Smooth muscle cell (in vitro differentiated cells): ENCODE measurements around the gene LYVE1. TPM values are rescaled to one million over a fixed set of nuclear protein-coding genes. Genes with fewer than 3 reads are reported as not detected.

Experiments used
- DNase-seq: peaks from one replicate; lab custom pipeline; 2025; ENCODE audit not compliant: unreplicated experiment; lab: John Stamatoyannopoulos, UW
- H2AFZ ChIP-seq: fragments of 200-600 bp; sonication (generic); 2 replicates; pipeline ENCODE4 v1.6.0; 2016; ENCODE audit warnings: antibody characterized with exemption, low read depth, mild to moderate bottlenecking
- H3F3A ChIP-seq: fragments of 200-600 bp; sonication (generic); 2 replicates; pipeline ENCODE4 v1.6.0; 2017; ENCODE audit warnings: antibody characterized with exemption, low read depth
- H3K27ac ChIP-seq: fragments of 200-600 bp; sonication (generic); 2 replicates; pipeline ENCODE4 v1.5.1; 2016; ENCODE audit warnings: low read depth, mild to moderate bottlenecking
- H3K27me3 ChIP-seq: fragments of 200-600 bp; sonication (generic); 2 replicates; pipeline ENCODE4 v1.6.1; 2016; ENCODE audit warnings: low read depth, mild to moderate bottlenecking
- H3K36me3 ChIP-seq: fragments of 200-600 bp; sonication (generic); 2 replicates; pipeline ENCODE4 v1.5.1; 2016; ENCODE audit warnings: low read depth
- H3K4me1 ChIP-seq: fragments of 200-600 bp; sonication (generic); 2 replicates; pipeline ENCODE4 v1.5.1; 2016; ENCODE audit warnings: low read depth
- H3K4me2 ChIP-seq: fragments of 200-600 bp; sonication (generic); 2 replicates; pipeline ENCODE4 v1.6.0; 2016; ENCODE audit warnings: mild to moderate bottlenecking
- H3K4me3 ChIP-seq: fragments of 200-600 bp; sonication (generic); 2 replicates; pipeline ENCODE4 v1.5.1; 2016; ENCODE audit warnings: mild to moderate bottlenecking
- H3K79me2 ChIP-seq: fragments of 200-600 bp; sonication (generic); 2 replicates; pipeline ENCODE4 v1.6.0; 2016; ENCODE audit warnings: low read depth, mild to moderate bottlenecking
- H3K9ac ChIP-seq: fragments of 200-600 bp; sonication (generic); 2 replicates; pipeline ENCODE4 v1.6.0; 2016; ENCODE audit warnings: low read depth
- H3K9me3 ChIP-seq: fragments of 200-600 bp; sonication (generic); replicated peaks from 2 replicates; pipeline ENCODE4 v1.5.1; 2016; ENCODE audit warnings: low read depth
- H4K20me1 ChIP-seq: fragments of 200-600 bp; sonication (generic); 2 replicates; pipeline ENCODE4 v1.6.0; 2016; ENCODE audit warnings: low read depth
- CTCF ChIP-seq: fragments of 200-600 bp; sonication (generic); IDR thresholded peaks from 2 replicates; pipeline ENCODE4 v1.5.1; 2017; ENCODE audit warnings: borderline replicate concordance, mild to moderate bottlenecking, antibody characterized with exemption; ENCODE audit not compliant: insufficient read depth, poor library complexity, severe bottlenecking
- WGBS: methylation state at CpG from one replicate; pipeline ENCODE4 v1.1.7; 2016; ENCODE audit warnings: low lambda C conversion rate; 5-methylcytosine and 5-hydroxymethylcytosine counted together
- microRNA counts: library from miRNA; unstranded; fragments of <30 nt; microRNA quantifications from one replicate; lab custom pipeline; 2016
- polyA plus RNA-seq: library from polyadenylated mRNA; unstranded; fragments of >200 nt; fragmentation: Nextera tagmentation; extraction: Ambion mirVana; gene quantifications from 2 replicates; pipeline ENCODE4 v1.2.1, GENCODE V29; 2016
- total RNA-seq: library from RNA; depleted of rRNA; stranded (reverse); fragments of >200 nt; gene quantifications from 2 replicates; pipeline ENCODE4 v1.2.3, GENCODE V29; 2014

LYVE1 gene
- total and polyA plus RNA-seq, 2 experiments from 2014 or later: not detected

- Histone ChIP-seq H3K27ac (no peak overlapping the region), H3K4me3 (no peak overlapping the region)
Observed at GRCh38 chr11:10511181-10511621, 57.3 kb downstream of the LYVE1 start.

More at GRCh38 chr11:10511181-10511621, 57.3 kb downstream of the LYVE1 start:
- Histone ChIP-seq H3K9ac (no peak overlapping the region), H4K20me1 (no peaks in the 10 kb centered on the region), H3K36me3 (no peaks in the 10 kb centered on the region), H2AFZ (no peak overlapping the region), H3K4me2 (no peak overlapping the region), H3K27me3 (no peaks in the 10 kb centered on the region), H3K4me1 (peaks cover 11% of the 10 kb centered on the region), H3K79me2 (no peaks in the 10 kb centered on the region), H3K9me3 (no peaks in the 10 kb centered on the region), H3F3A (no peaks in the 10 kb centered on the region)
- WGBS: 77% methylated on average over 10 of the region's 10 CpGs
- no peak for TF ChIP-seq CTCF
- DNase-seq: no peak

MicroRNAs encoded within 50 kb of the gene (microRNA counts, 767-probe panel; counts per million panel counts)
- microRNA hsa-miR-4485 (lab: Ali Mortazavi, UCI): 183 counts per million

Other genes starting within 250 kb of the LYVE1 start
- 3.6 and 3.9 TPM in 2 replicates for gene AMPD3, start 113.4 kb downstream of the LYVE1 start, total RNA-seq
- 0.67 and 2.1 TPM in 2 replicates for gene AMPD3, start 113.4 kb downstream of the LYVE1 start, polyA plus RNA-seq
- 24.4 and 26.6 TPM in 2 replicates for gene RNF141, start 27.5 kb downstream of the LYVE1 start, total RNA-seq
- 16.2 and 26.1 TPM in 2 replicates for gene RNF141, start 27.5 kb downstream of the LYVE1 start, polyA plus RNA-seq
- gene IRAG1, start 125.1 kb upstream of the LYVE1 start, total RNA-seq: 4.1 and 4.4 TPM in 2 replicates
- gene IRAG1, start 125.1 kb upstream of the LYVE1 start, polyA plus RNA-seq: 2.5 and 2.9 TPM in 2 replicates
- 27.5 and 29.3 TPM in 2 replicates for gene CTR9, start 182.6 kb upstream of the LYVE1 start, total RNA-seq
- 25.1 and 28.4 TPM in 2 replicates for gene CTR9, start 182.6 kb upstream of the LYVE1 start, polyA plus RNA-seq
- gene EIF4G2, start 240.3 kb upstream of the LYVE1 start, total RNA-seq: 1,014 and 1,033 TPM in 2 replicates
- 658 and 666 TPM in 2 replicates for gene EIF4G2, start 240.3 kb upstream of the LYVE1 start, polyA plus RNA-seq